PC-9 (cell line): Measurements from ENCODE around the gene ZNF423. TPM values are rescaled to one million over a fixed set of nuclear protein-coding genes. Genes with fewer than 3 reads are reported as not detected.

Experiments used
- BruUV-seq: library from RNA; stranded (reverse); fragments of 400-500 nt; replicated peaks from 2 replicates; lab custom pipeline; 2021; lab: Mats Ljungman, UMichigan
- CTCF ChIA-PET: fragments of 300-600 bp; sonication (Branson Sonifier 250); formaldehyde crosslinking; loops from one replicate; lab custom pipeline; 2022; ENCODE audit warnings: antibody characterized with exemption; lab: Charles Lee
- POLR2A ChIA-PET: fragments of 300-600 bp; sonication (Branson Sonifier 250); formaldehyde crosslinking; loops from one replicate; lab custom pipeline; 2022; ENCODE audit warnings: antibody characterized with exemption; ENCODE audit not compliant: unreplicated experiment; lab: Charles Lee
- DNase-seq, 2 experiments: peaks; one replicate each; pipeline versions ENCODE4 v3.0.0 to v3.0.0-alpha.2; 2015 to 2022; ENCODE audit warnings: mixed read lengths in 1 of 2
- H2AFZ ChIP-seq: fragments of 200-600 bp; sonication (generic); 2 replicates; pipeline ENCODE4 v1.8.1; 2017; ENCODE audit warnings: antibody characterized with exemption
- H3F3A ChIP-seq: fragments of 200-600 bp; sonication (generic); 2 replicates; pipeline ENCODE4 v1.8.1; 2017; ENCODE audit warnings: antibody characterized with exemption, mild to moderate bottlenecking, low read depth; ENCODE audit not compliant: insufficient read depth
- H3K27ac ChIP-seq: fragments of 200-600 bp; sonication (generic); 2 replicates; pipeline ENCODE4 v1.6.1; 2016; ENCODE audit warnings: mixed run types
- H3K27me3 ChIP-seq: fragments of 200-600 bp; sonication (generic); 2 replicates; pipeline ENCODE4 v1.6.1; 2016; ENCODE audit warnings: low read depth, mixed run types; ENCODE audit not compliant: insufficient read depth
- H3K36me3 ChIP-seq: fragments of 200-600 bp; sonication (generic); 2 replicates; pipeline ENCODE4 v1.6.1; 2016; ENCODE audit warnings: low read depth, mixed run types
- H3K4me1 ChIP-seq: fragments of 200-600 bp; sonication (generic); replicated peaks from 2 replicates; pipeline ENCODE4 v1.6.1; 2016; ENCODE audit warnings: mixed run types; ENCODE audit not compliant: insufficient read depth
- H3K4me2 ChIP-seq: fragments of 200-600 bp; sonication (generic); 2 replicates; pipeline ENCODE4 v1.6.1; 2017; ENCODE audit warnings: mixed run types
- H3K4me3 ChIP-seq: fragments of 200-600 bp; sonication (generic); 2 replicates; pipeline ENCODE4 v1.6.1; 2016; ENCODE audit warnings: mixed run types
- H3K79me2 ChIP-seq: fragments of 200-600 bp; sonication (generic); 2 replicates; pipeline ENCODE4 v1.6.1; 2017; ENCODE audit warnings: low read depth, mixed run types
- H3K9me2 ChIP-seq: fragments of 200-600 bp; sonication (generic); 2 replicates; pipeline ENCODE4 v1.8.1; 2017; ENCODE audit warnings: mild to moderate bottlenecking; ENCODE audit not compliant: insufficient read depth
- H3K9me3 ChIP-seq: fragments of 200-600 bp; sonication (generic); 2 replicates; pipeline ENCODE4 v1.8.1; 2016; ENCODE audit warnings: low read depth; ENCODE audit not compliant: insufficient read depth
- H4K20me1 ChIP-seq: fragments of 200-600 bp; sonication (generic); 2 replicates; pipeline ENCODE4 v1.8.1; 2017; ENCODE audit not compliant: insufficient read depth
- CTCF ChIP-seq: fragments of 200-600 bp; sonication (generic); conservative IDR thresholded peaks from 2 replicates; pipeline ENCODE4 v1.6.1; 2017; ENCODE audit warnings: mixed run types, antibody characterized with exemption, mild to moderate bottlenecking, moderate library complexity
- EZH2 ChIP-seq: fragments of 200-600 bp; sonication (generic); IDR thresholded peaks from 2 replicates; pipeline ENCODE4 v1.8.0; 2017; ENCODE audit warnings: antibody characterized with exemption, low read depth
- intact Hi-C: fragments of 100-400 bp; cut with micrococcal nuclease; formaldehyde crosslinking; loops from one replicate; pipeline ENCODE4 v1.10.0; 2022; ENCODE audit not compliant: unreplicated experiment
- total RNA-seq: library from RNA; stranded (reverse); gene quantifications from 2 replicates; pipeline ENCODE4 v1.2.3, GENCODE V29; 2021

Gene ZNF423
- total RNA-seq, 1 experiment from 2014 or later, result not detected

- no peak overlapping the region for H3K4me2 ChIP-seq
- no peaks in the 10 kb centered on the region for H4K20me1 ChIP-seq
- peaks cover 6% of the 10 kb centered on the region; the same call in 1 of the 2 replicates for H3K9me3 ChIP-seq
- peaks cover 38% of the 10 kb centered on the region for H3K27me3 ChIP-seq
- no peaks in the 10 kb centered on the region for H3F3A ChIP-seq
- no TSS peak for BruUV-seq
- no peaks in the 10 kb centered on the region for H3K9me2 ChIP-seq
- no peaks in the 10 kb centered on the region for H3K36me3 ChIP-seq
- intact Hi-C loops, result no loop called here
- no peak overlapping the region for H3K27ac ChIP-seq
- ChIA-PET CTCF (no interaction called here), POLR2A (no interaction called here)
- no peaks in the 10 kb centered on the region for H3K79me2 ChIP-seq
- no peak overlapping the region for H2AFZ ChIP-seq
- H3K4me1 ChIP-seq, result no peaks in the 10 kb centered on the region
- H3K4me3 ChIP-seq, result no peak overlapping the region
- no peak for TF ChIP-seq EZH2
- no peak for TF ChIP-seq CTCF
- no peak for DNase-seq
Observed at GRCh38 chr16:49643429-49644144, 212.3 kb downstream of the ZNF423 start.

GRCh38 chr16:49641250-49641649 lies 214.7 kb downstream of the ZNF423 start:
- Histone ChIP-seq H3K36me3 (no peaks in the 10 kb centered on the region), H4K20me1 (no peaks in the 10 kb centered on the region), H3K27ac (no peak overlapping the region), H3K4me3 (no peak overlapping the region), H3K27me3 (peaks cover 61% of the 10 kb centered on the region), H3K4me1 (no peaks in the 10 kb centered on the region), H2AFZ (no peak overlapping the region), H3K79me2 (no peaks in the 10 kb centered on the region), H3K9me3 (no peaks in the 10 kb centered on the region), H3F3A (no peaks in the 10 kb centered on the region), H3K4me2 (no peak overlapping the region), H3K9me2 (no peaks in the 10 kb centered on the region)
- ChIA-PET CTCF (no interaction called here), POLR2A (no interaction called here)
- no TSS peak for BruUV-seq
- DNase-seq, result no peak
- TF ChIP-seq EZH2 (no peak), CTCF (no peak)
- intact Hi-C loops, result no loop called here

- intact Hi-C loops, result no loop called here
- Histone ChIP-seq H3K4me3 (no peak overlapping the region), H3F3A (no peaks in the 10 kb centered on the region), H3K27me3 (peaks cover 67% of the 10 kb centered on the region), H2AFZ (no peak overlapping the region), H3K4me2 (no peak overlapping the region), H4K20me1 (no peaks in the 10 kb centered on the region), H3K9me2 (no peaks in the 10 kb centered on the region), H3K9me3 (no peaks in the 10 kb centered on the region), H3K27ac (no peak overlapping the region), H3K79me2 (no peaks in the 10 kb centered on the region), H3K4me1 (no peaks in the 10 kb centered on the region), H3K36me3 (no peaks in the 10 kb centered on the region)
- POLR2A ChIA-PET, result no interaction called here
- CTCF ChIA-PET, result no interaction called here
- TF ChIP-seq CTCF, result no peak
- TF ChIP-seq EZH2, result no peak
- BruUV-seq, result no TSS peak
- no peak for DNase-seq
Observed at GRCh38 chr16:49640581-49640980, 215.3 kb downstream of the ZNF423 start.
